GM21367 (cell line): ENCODE measurements around the gene ZNF598.
"Not testable (repeated sequence)": the region's sequence is repeated elsewhere in the genome, so short reads cannot be mapped to it uniquely, and the experiment has no call there.

Experiments used
- ATAC-seq: cut with Tn5 transposase; IDR thresholded peaks from one replicate; pipeline ENCODE4 v1.9.1; 2021; ENCODE audit not compliant: unreplicated experiment

ZNF598 gene

GRCh38 chr16:1977875-1978268 lies 31.7 kb downstream of the ZNF598 start:
- ATAC-seq: no peak

- no peak for ATAC-seq
These were observed 32.4 kb downstream of the ZNF598 start for GRCh38 chr16:1976951-1977874.

- ATAC-seq: no peak
These were observed 33.5 kb downstream of the ZNF598 start for GRCh38 chr16:1976216-1976520.

GRCh38 chr16:1975432-1976215 lies 34.0 kb downstream of the ZNF598 start:
- no peak for ATAC-seq

GRCh38 chr16:1974157-1975070 lies 35.2 kb downstream of the ZNF598 start:
- no peak for ATAC-seq

- ATAC-seq: no peak
These were observed 36.0 kb downstream of the ZNF598 start for GRCh38 chr16:1973461-1974156.

GRCh38 chr16:1972490-1972877 lies 37.1 kb downstream of the ZNF598 start:
- no peak for ATAC-seq

- peak; percentile 63 for ATAC-seq
These were observed 37.7 kb downstream of the ZNF598 start, which contains the start of gene TBL3 for GRCh38 chr16:1971796-1972489. TBL3 (plus strand) TSS chr16:1972053; CDS start chr16:1972165, 112 bp downstream.

GRCh38 chr16:1968146-1968953 lies 41.3 kb downstream of the ZNF598 start:
- ATAC-seq: no peak

- ATAC-seq: no peak
These were observed 43.2 kb downstream of the ZNF598 start, which contains the start of gene RNF151 for GRCh38 chr16:1966460-1966859. RNF151 (plus strand) TSS chr16:1966856; CDS start chr16:1966882, 26 bp downstream.

GRCh38 chr16:1965396-1966001 lies 44.1 kb downstream of the ZNF598 start:
- ATAC-seq: no peak

GRCh38 chr16:1964506-1965395 lies 44.9 kb downstream of the ZNF598 start, which contains the start of gene RPS2:
RPS2 (minus strand) TSS chr16:1964826; CDS start chr16:1964625, 201 bp downstream.
- ATAC-seq: peak; percentile 61

- ATAC-seq: no peak
These were observed 45.7 kb downstream of the ZNF598 start for GRCh38 chr16:1963806-1964505.

GRCh38 chr16:1962161-1963153 lies 47.2 kb downstream of the ZNF598 start:
- not testable (repeated sequence) for ATAC-seq

GRCh38 chr16:1961651-1962067 lies 48.0 kb downstream of the ZNF598 start:
- no peak for ATAC-seq
